ENCODE data around the gene TDP1.

Gene TDP1

DNA sequence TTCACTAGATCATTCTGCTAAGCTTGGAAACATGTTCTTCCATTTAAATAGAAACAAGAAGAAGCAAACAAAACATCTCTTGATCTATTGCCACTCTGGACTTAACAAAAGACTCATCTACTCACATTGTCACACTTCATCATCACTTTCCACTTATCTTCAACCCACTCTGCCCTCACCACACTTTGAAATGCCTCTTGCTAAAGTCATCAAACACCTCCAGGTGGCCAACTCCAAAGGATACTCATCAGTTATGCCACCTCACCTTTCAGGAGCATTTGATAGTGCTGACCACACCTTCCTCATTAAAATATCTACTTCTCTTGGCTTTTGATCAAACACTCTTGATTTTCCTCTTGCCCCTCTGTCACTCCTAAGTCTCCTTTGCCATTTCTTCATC lies 8.4 kb upstream of the TDP1 start:
- DNase-seq = no peak

DNA sequence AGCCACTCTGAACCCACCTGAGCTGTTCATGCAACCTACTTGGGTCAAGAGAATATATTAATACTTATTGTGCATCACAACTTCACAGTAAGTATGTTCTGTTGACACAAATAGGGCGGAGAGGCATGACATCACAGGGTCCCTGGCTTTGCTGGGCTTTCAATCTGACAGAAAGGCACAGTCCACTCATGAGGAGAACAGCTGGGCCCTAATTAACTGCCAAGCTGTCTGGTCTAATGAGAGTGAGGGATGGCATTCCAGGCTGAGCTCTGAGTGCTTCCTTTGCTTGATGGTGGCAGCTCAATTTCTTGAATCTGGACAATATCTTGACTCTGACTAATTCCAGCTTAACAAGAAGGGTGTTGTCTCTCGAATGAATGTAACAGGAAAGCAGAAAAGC lies 3.2 kb upstream of the TDP1 start:
- no peak for DNase-seq

DNA sequence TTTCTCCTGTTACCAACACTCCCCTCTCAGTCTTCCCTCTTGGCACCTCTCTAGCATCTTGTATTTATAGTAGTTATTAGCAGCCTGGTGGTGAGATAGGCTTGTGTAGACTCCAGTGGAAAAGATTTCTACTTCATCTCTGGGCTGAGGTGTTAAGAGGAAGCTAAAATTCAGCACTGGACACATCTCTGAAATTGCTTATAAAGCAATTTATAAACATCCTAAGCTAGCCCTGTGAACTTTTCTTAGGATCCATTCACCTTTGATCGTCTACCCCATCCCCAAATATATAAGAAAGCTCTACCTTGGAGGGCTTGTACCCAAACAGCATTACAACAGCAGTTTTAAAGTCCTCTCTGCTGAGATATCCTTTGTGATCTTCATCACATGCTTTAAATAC lies 2.1 kb upstream of the TDP1 start:
- DNase-seq = no peak

DNA sequence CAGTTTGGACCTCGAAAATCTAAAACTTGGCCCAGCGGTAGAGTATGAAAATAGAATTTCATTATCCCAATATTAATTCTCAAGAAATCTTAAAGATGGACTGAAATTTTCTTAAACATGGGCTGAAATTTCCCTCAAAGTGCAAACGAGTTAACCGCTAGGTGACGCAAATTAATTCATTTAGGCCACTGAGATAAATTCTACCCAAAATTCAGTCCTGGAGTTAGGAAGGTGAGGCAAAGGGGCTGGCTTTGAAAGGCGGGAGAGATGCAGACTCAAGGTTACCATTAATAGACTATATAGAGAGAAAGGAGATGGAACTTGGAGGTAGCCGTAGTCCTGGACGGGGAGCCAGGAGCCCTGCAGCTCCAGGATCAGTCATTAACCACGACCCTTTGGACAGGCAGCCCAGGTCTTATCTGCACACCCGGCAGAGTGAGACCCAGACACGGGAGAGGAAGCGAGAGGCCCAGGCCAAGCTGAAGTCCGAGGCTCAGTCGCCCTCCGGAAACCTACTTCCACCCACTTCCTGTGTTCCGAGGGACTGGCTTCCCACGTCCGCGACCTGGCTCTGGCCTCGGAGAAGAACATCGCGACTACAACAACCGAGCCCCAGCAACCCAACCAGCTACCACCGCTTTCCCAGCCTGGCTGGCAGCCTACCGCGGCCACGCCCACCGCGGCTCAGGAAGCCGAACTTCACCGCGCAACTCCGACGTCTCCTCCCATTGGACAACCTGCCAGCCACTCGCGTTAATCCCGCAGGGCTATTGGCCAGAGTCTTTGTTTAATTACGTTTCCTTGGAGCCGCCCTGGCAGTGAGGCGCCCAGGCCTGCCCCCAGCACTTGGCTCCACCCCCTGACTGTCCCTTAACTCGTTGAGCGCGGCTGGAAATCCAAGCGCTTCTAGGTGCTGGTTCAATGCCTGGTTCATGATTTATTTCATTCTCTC lies 1.4 kb upstream of the TDP1 start, which contains the start of gene EFCAB11:
Gene EFCAB11, minus strand, starts transcription at position 661 of the 952 bp plus-strand sequence. Its CDS starts 70 bp downstream, at position 591.
- peak; percentile 96 to 97 for DNase-seq

DNA sequence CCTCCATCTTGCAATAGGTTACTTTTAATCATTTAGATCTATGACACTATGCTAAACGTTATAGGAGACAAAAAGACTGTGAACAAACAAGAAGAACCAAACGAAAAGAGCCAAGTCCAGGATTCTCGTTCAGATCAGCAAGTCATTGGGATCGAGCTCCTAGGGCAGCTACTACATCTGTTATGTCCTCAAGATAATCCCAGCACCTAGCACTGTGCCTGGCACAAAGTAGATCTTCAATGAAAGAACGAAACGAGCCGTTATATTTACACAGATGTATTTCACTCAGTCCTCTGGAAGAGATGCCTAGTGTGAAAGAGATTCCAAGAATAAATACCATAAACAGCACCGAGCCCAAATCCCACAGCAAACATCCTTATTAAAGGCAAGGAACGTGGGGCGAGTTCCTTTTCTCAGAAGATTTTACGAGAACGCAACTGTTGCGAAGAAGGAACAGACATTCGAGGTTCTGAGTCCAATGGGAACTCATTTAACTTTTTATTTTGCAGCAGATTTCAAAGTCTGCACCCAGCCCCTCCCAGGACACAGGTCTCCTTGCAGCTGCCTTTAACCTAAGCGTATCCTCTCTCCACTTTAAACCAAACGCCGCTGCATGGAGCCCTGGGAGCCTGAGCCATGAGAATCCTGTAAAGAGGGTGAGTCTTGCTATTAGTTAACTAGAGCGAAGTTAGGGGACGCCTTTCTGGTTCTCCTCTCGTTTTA lies 544 bp upstream of the TDP1 start:
- DNase-seq = no peak

DNA sequence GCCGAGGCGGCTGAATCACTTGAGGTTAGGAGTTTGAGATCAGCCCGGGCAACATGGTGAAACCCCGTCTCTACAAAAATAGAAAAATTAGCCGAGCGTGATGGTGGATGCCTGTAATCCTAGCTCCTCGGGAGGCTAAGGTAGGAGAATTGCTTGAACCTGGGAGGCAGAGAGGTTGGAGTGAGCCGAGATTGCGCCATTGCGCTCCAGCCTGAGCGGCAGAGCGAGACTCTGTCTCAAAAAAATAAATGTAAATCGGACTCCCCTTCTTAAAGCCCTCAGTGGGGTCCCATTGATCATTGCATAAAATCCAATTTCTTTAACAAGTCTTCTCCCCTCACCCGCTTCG lies 908 bp downstream of the TDP1 start:
- DNase-seq = no peak

DNA sequence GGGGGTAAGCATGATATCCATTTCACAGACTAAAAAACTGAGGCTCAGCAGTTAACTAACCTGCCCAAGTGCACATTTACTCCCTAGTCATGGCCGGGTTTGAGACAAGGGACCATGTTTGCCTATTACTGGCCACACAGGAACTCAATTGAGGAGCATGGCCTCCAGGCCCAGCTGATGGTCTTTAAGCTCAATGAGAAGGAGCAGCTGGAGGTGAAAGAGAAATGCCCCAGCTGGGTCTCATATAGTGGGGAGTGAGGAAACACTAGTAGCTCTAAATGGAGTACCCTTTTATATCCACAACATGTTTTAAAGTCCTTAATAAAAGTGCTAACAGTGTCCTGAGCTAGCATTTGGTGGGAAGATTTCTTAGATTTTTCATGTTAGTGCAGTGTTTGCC lies 1.6 kb downstream of the TDP1 start:
- DNase-seq = no peak

DNA sequence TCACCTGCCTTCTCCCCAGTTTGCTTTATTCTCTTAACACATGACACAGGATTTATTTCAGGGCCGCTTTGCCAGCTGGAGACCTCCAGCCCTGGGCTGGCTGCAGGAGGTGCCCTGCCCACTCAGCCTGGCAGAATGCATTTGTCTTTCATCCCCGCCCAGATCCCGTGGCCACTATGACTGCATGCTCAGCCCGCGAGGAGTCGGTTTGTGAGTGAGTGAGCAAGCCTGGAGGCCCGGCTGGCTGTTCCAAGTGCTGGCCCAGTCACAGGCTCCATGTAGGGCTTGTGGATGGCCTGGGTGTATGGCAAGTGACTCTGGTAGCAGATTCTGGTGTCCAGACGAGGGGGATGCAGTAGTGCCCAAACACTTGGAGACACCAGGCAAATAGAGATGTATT lies 2.1 kb downstream of the TDP1 start:
- no peak for DNase-seq

DNA sequence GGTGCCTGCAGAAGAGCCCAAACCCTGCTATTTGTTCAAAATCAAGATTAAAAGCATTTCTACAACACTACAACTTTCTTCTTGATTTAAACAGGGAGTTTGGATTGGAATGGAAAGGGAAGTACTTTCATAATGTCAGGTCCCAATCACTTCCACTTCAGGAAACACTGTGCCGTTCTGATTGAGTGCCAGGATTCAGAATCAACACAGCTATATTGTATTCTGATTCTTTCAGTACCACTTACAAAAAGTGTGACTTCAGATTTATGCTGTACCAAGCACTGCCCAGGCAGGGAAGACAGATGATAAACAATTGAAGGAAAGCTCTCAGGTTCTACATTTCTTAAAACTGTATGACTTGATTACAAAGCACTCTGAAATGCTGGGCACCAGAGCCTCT lies 3.2 kb downstream of the TDP1 start:
- DNase-seq = no peak

DNA sequence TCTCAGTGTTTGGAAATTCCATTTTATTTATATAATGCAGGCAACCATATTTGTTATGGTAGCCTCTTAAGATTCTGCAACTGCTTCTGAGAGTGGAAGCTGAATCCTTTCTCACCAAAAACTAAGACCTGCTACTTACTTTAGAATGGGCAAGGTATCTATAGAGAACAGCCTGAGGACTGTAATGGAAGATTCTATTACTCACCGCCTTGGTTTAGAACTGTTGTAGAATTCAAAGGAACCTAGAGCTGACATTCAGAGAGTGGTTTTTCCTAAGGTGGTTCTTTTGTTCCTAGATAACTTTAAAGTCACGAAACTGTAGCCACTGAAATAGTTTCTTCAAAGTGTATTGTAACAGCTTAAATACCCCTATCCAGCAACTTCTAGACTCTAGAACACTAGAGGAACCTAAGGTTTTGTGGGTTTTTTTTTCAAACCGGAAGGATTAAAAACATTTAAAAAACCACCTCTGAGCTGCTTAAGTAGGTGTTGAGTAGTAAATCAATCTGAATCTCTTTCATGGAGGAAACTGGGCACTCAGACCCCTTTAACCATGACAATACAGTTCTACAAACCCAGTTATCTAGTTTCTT lies 4.2 kb downstream of the TDP1 start:
- DNase-seq = peak in 1 of 2 donors; percentile 26

DNA sequence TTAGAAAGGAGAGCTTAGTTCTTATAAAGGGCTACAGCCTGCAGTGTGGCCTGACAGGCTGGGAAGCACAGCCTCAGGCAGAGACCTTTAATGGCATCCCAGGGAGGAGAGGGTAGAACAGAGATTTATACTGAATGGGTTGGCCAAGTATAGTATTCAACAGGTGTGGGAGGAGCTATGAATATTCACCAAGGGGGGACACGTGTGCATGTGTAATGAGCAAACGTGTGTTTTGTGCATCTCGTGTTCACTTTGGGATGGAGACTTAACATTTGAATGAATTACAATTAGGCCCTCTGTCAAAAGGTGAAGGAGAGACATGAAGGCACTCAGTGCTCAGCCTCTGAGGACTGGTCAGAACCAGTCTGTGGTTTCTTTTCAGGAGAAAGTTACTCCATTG lies 5.2 kb downstream of the TDP1 start:
- DNase-seq = no peak

DNA sequence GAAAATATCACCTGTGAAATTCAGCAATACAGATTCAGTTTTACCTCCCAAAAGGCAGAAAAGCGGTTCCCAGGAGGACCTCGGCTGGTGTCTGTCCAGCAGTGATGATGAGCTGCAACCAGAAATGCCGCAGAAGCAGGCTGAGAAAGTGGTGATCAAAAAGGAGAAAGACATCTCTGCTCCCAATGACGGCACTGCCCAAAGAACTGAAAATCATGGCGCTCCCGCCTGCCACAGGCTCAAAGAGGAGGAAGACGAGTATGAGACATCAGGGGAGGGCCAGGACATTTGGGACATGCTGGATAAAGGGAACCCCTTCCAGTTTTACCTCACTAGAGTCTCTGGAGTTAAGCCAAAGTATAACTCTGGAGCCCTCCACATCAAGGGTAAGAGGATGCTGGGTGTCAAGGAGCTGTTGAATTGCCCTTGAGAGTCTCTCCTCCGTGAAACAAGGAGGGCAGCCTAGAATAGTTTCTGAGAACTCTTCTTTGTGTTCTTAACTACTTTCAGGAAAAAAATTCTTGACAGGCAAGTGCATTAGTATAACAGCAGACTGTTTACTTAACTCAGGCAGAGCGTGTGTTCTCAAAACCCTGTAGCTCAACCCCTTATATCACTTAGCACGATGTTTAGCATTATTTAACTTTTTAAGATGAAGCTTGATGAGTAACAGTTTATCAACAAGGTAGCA lies 7.7 kb downstream of the TDP1 start:
- DNase-seq = no peak

DNA sequence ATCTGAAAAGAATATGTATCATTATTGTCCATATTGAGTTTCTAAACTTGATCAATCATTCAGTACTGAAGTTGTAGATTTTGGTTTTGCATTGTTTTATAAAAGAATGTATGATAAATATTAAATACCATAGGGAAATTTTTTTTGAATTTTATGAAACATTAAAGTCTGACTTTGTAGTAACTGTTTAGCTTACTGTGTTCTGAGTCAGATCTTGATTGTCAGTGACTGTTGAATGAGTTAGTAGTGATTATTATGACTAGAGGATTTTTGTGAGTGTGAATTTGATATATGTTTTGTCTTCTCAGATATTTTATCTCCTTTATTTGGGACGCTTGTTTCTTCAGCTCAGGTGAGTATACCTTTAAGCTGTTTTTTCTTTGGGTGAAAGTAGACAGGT lies 10.1 kb downstream of the TDP1 start:
- no peak for DNase-seq

DNA sequence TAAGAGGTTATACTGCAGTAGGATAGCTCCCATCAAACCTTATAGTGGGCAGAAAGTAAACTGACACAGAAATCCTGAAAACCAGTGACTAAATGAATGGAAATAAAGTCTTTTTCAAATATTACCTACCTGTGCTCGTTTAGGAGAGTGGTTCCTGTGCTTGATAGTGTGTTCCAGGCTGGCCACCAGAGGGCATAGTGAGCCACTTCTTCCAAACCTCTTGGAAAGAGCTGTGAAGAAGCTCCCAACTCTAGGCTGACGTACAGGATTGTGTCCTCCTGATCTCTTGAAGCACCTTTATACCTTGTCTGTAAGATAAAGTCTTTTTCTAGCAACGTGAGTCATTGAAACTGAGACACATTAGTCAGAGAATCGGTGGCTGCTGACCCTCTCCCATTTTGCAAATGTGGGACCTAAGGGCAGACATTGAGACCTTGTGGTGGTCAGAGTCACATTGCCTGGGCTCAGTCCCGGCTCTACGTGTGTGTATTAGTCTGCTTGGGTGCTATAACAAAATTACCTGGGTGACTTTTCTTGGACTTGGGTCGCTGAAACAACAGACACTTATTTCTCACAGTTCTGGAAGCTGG lies 17.6 kb downstream of the TDP1 start:
- peak; percentile 45 to 52 for DNase-seq

DNA sequence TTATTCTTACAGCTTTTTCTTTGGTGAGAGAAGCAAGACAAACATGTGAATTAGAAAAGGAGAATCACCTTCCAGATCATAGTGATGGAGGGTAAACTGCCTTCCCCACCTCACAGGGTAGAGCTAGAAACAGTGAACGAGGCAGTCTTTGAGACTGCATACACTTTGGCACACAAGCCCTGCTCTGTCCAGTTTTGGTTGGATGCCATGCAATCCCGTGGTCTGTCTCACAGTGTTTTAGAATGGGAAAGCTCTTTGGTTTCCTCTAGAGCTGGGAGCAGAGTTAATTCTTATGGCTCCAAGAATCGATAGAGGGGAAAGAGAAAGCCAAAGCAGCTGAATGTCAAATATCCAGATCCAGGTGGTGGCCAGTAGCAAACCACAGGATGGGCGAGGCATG lies 21.9 kb downstream of the TDP1 start:
- no peak for DNase-seq

DNA sequence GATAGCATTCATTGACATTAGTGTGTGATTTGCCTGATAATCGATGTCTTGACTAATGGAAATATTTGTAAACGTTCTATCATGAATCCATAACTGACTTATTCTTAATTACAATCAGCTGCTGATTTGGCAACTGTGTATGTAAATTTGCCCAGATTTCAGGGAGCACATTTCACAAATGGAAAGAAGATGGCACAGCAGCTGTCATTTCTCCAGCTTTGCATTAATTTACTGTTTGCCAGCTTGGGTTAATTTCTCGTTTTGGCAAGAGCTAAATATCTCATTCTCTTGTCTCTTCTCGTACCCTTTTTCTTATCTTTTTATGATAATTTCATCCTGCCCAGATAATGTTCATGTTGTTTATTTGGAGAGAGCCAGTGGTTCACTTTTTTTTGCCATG lies 22.9 kb downstream of the TDP1 start:
- no peak for DNase-seq

DNA sequence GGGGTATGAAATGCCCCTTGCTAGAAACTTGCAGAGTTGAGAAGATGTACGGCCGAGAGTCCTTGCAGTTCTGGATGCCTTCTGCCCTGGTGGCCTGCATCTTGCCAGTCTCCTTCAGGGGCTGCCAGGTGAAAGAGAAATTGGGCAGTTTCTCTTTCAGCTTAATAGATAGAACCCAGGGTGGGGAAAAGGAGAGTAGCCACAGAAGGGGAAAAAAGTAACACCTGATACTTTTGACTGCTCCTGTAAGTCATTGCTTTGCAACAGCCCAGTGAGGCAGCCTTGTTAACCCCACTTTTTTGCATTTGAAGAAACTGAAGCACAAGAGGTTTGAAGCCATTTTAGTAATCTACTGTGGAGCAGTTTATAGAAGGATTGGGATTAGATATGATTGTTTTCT lies 27.6 kb downstream of the TDP1 start:
- no peak for DNase-seq

DNA sequence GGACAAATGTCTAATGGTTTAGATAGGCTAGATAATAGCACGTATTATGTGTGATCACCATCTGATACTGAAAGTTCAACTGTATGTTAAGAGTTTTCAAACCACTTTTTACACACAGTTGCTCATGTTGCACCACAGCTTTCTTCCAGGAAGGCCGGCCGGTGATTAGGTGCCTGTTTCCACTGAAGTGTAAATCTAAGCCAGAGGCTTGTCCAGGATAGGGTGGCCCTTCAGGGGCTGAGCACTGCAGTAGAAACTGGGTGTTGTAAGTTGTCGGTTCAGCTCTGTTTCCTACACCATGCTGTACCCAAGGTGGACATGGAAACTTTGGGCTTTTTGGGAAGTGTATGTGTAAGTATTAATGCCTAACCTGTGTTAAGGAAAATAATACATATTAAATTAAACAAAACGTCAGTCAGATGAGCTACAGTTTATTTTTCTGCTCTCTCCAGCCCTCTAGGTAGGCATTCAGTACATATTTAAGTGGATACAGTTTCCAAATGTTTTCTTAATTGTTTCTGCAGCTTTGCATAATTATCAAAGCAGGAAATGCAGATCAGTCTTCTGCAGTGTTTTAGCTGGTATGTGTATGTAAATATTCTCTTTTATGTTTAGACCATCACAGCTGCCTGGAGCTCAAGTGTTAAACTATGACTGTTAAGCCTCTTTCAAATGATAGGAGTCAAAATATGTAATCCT lies 30.9 kb downstream of the TDP1 start:
- DNase-seq = no peak

DNA sequence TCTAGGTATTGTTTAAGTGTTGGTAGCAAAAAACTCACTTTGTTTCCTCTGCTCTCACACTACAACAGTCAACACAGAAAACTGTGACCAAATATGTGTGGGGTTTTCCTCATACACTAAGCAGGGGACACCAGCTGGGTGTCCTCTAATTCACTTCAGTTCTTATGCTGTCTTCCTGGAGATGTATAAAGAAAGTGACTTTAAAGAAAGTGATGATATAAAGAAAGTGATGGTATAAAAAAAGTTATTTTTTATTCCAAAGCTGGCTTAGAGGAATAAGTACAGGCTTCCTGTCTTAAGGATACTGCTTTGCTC lies 31.4 kb downstream of the TDP1 start:
- no peak for DNase-seq

DNA sequence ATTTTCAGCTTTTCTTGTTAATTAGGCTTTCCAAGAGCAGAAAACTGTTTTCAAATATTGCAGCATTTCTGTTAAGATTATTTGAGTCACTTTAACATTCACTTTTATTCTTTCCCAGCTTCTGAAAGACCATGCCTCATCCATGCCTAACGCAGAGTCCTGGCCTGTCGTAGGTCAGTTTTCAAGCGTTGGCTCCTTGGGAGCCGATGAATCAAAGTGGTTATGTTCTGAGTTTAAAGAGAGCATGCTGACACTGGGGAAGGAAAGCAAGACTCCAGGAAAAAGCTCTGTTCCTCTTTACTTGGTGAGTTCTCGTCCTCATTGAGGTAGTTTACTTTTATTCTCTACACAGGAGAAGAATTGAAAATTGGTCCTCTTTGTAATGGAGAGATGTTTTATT lies 33.1 kb downstream of the TDP1 start:
- no peak for DNase-seq

DNA sequence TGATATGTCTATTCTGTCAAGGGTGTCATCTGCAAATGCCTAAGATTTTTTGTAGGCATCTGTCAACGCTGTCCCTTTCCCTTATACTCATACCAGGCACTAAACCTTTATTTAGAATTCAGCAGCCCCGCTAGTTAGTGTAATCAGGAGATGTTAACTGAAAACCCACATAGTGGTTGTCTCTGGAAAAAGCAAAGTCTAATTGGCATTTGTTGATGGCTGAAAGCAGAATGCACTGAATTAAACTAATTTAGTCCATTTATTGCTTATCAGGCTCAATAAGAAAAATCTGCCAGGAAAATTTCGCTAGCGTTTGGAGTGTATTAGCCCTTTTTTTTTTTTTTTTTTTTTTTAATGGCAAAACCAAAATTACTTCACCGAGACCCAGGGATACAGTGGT lies 34.5 kb downstream of the TDP1 start:
- no peak for DNase-seq

DNA sequence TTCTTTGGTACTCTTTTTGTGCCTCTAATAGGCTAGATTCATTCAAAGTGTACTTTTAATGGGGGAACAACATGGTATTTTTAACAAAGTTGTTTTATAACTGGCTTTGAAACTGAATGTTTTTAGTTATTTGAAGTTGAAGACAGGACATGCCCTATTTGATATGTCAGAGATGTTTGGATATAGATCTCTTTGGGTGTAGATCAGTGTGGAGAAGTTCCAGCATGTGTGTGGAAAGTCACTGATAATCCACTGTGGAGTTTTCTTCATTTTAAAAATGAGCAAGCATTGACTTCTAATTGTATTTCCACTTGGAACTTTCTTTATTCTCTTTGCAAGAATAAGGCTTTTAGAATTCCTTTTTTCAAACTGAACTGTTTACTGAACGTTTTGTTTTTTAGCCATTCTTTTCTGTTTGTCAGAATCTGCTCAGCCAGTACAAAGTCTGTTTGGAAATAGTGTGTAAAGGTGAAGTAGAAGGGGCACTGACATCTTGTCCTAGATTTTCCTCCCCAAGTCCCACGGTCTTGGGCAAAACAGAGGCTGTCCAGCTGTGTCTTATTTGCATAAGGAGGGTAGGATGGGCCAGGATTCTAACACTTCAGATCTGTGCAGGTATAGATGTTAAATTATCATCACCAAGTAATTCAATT lies 35.0 kb downstream of the TDP1 start:
- DNase-seq = no peak

Data from CD4-positive, alpha-beta T cell treated with Interleukin-1 beta for 1 hour (primary cell).